ENCODE results near the gene LRP1. TPM values are rescaled to one million over a fixed set of nuclear protein-coding genes. Genes with fewer than 3 reads are reported as not detected.

Gene LRP1
- polyA plus RNA-seq: 10 to 100 TPM; 29.6 to 47.6 TPM

GRCh38 chr12:57127726-57128518, at the start of gene LRP1:
LRP1 (plus strand) TSS chr12:57128483; CDS start chr12:57128965, 482 bp downstream.
- Histone ChIP-seq H3K27me3 (ENCODE audit: control insufficient read depth in 1 of 2, insufficient read depth in 2 of 2, low read length in 2 of 2) (no peaks in the 10 kb centered on the region), H3K4me1 (ENCODE audit: control insufficient read depth in 2 of 2, insufficient read depth in 2 of 2, low read length in 1 of 2) (peaks cover 3 to 10% of the 10 kb centered on the region in 2 donors), H3K27ac (ENCODE audit: low read depth in 2 of 2, low read length in 1 of 2) (peak within 1 kb of the TSS; percentile 98 to 100), H3K9me3 (ENCODE audit: control insufficient read depth in 2 of 2, insufficient read depth in 1 of 2, low read depth in 1 of 2, low read length in 1 of 2) (no peaks in the 10 kb centered on the region), H3K36me3 (ENCODE audit: control insufficient read depth in 2 of 2, insufficient read depth in 2 of 2, low read length in 1 of 2) (no peaks in the 10 kb centered on the region), H3K4me3 (ENCODE audit: low read depth in 1 of 2, low read length in 2 of 2) (peak within 1 kb of the TSS; percentile 64 to 68)
- 1% methylated on average over 43 to 57 of the region's 57 CpGs for WGBS, 2 donors

- no peaks in the 10 kb centered on the region for H3K36me3 ChIP-seq (ENCODE audit: control insufficient read depth in 2 of 2, insufficient read depth in 2 of 2, low read length in 1 of 2)
- H3K4me3 ChIP-seq (ENCODE audit: low read depth in 1 of 2, low read length in 2 of 2): peak within 1 kb of the TSS; percentile 76 to 84
- no peaks in the 10 kb centered on the region for H3K27me3 ChIP-seq (ENCODE audit: control insufficient read depth in 1 of 2, insufficient read depth in 2 of 2, low read length in 2 of 2)
- H3K4me1 ChIP-seq (ENCODE audit: control insufficient read depth in 2 of 2, insufficient read depth in 2 of 2, low read length in 1 of 2): no peaks in the 10 kb centered on the region
- peak within 1 kb of the TSS; percentile 74 to 75 for H3K27ac ChIP-seq (ENCODE audit: low read depth in 2 of 2, low read length in 1 of 2)
- WGBS, 2 donors: 0% methylated on average over 39 of the region's 39 CpGs
- no peaks in the 10 kb centered on the region for H3K9me3 ChIP-seq (ENCODE audit: control insufficient read depth in 2 of 2, insufficient read depth in 1 of 2, low read depth in 1 of 2, low read length in 1 of 2)
These were observed 49.5 kb upstream of the LRP1 start, which contains the start of gene NEMP1 for GRCh38 chr12:57078519-57079404. NEMP1 (minus strand) TSS chr12:57078791; CDS start chr12:57078745, 46 bp downstream.

- H3K4me1 ChIP-seq (ENCODE audit: control insufficient read depth in 2 of 2, insufficient read depth in 2 of 2, low read length in 1 of 2): no peaks in the 10 kb centered on the region
- no peak overlapping the region for H3K4me3 ChIP-seq (ENCODE audit: low read depth in 1 of 2, low read length in 2 of 2)
- H3K27ac ChIP-seq (ENCODE audit: low read depth in 2 of 2, low read length in 1 of 2): peak overlapping the region; percentile 18 to 75
- WGBS, 2 donors: 71 to 83% methylated on average over 1 of the region's 1 CpG
- no peaks in the 10 kb centered on the region for H3K9me3 ChIP-seq (ENCODE audit: control insufficient read depth in 2 of 2, insufficient read depth in 1 of 2, low read depth in 1 of 2, low read length in 1 of 2)
- no peaks in the 10 kb centered on the region for H3K27me3 ChIP-seq (ENCODE audit: control insufficient read depth in 1 of 2, insufficient read depth in 2 of 2, low read length in 2 of 2)
- no peaks in the 10 kb centered on the region for H3K36me3 ChIP-seq (ENCODE audit: control insufficient read depth in 2 of 2, insufficient read depth in 2 of 2, low read length in 1 of 2)
These were observed 48.5 kb upstream of the LRP1 start for GRCh38 chr12:57079821-57080220.

GRCh38 chr12:57080855-57081254, 47.4 kb upstream of the LRP1 start:
- no peak overlapping the region for H3K4me3 ChIP-seq (ENCODE audit: low read depth in 1 of 2, low read length in 2 of 2)
- H3K9me3 ChIP-seq (ENCODE audit: control insufficient read depth in 2 of 2, insufficient read depth in 1 of 2, low read depth in 1 of 2, low read length in 1 of 2): no peaks in the 10 kb centered on the region
- 100% methylated on average over 1 of the region's 1 CpG for WGBS, 2 donors
- H3K4me1 ChIP-seq (ENCODE audit: control insufficient read depth in 2 of 2, insufficient read depth in 2 of 2, low read length in 1 of 2): peaks cover 0 to 2% of the 10 kb centered on the region in 2 donors
- H3K27me3 ChIP-seq (ENCODE audit: control insufficient read depth in 1 of 2, insufficient read depth in 2 of 2, low read length in 2 of 2): no peaks in the 10 kb centered on the region
- no peak overlapping the region for H3K27ac ChIP-seq (ENCODE audit: low read depth in 2 of 2, low read length in 1 of 2)
- no peaks in the 10 kb centered on the region for H3K36me3 ChIP-seq (ENCODE audit: control insufficient read depth in 2 of 2, insufficient read depth in 2 of 2, low read length in 1 of 2)

- Histone ChIP-seq H3K36me3 (ENCODE audit: control insufficient read depth in 2 of 2, insufficient read depth in 2 of 2, low read length in 1 of 2) (peaks cover 0 to 3% of the 10 kb centered on the region in 2 donors), H3K27me3 (ENCODE audit: control insufficient read depth in 1 of 2, insufficient read depth in 2 of 2, low read length in 2 of 2) (no peaks in the 10 kb centered on the region), H3K4me1 (ENCODE audit: control insufficient read depth in 2 of 2, insufficient read depth in 2 of 2, low read length in 1 of 2) (peaks cover 3 to 11% of the 10 kb centered on the region in 2 donors), H3K9me3 (ENCODE audit: control insufficient read depth in 2 of 2, insufficient read depth in 1 of 2, low read depth in 1 of 2, low read length in 1 of 2) (no peaks in the 10 kb centered on the region), H3K4me3 (ENCODE audit: low read depth in 1 of 2, low read length in 2 of 2) (peak overlapping the region in 1 of 2 donors; percentile 2), H3K27ac (ENCODE audit: low read depth in 2 of 2, low read length in 1 of 2) (peak overlapping the region; percentile 98 to 99)
- 4 to 31% methylated on average over 12 of the region's 12 CpGs for WGBS, 2 donors
These were observed 42.2 kb upstream of the LRP1 start for GRCh38 chr12:57085999-57086492.

GRCh38 chr12:57086493-57087009, 41.7 kb upstream of the LRP1 start:
- H3K27me3 ChIP-seq (ENCODE audit: control insufficient read depth in 1 of 2, insufficient read depth in 2 of 2, low read length in 2 of 2): no peaks in the 10 kb centered on the region
- H3K4me3 ChIP-seq (ENCODE audit: low read depth in 1 of 2, low read length in 2 of 2): peak overlapping the region; percentile 58 to 59
- peak overlapping the region; percentile 98 to 99 for H3K27ac ChIP-seq (ENCODE audit: low read depth in 2 of 2, low read length in 1 of 2)
- WGBS, 2 donors: 0% methylated on average over 14 of the region's 14 CpGs
- no peaks in the 10 kb centered on the region for H3K9me3 ChIP-seq (ENCODE audit: control insufficient read depth in 2 of 2, insufficient read depth in 1 of 2, low read depth in 1 of 2, low read length in 1 of 2)
- H3K36me3 ChIP-seq (ENCODE audit: control insufficient read depth in 2 of 2, insufficient read depth in 2 of 2, low read length in 1 of 2): peaks cover 3 to 7% of the 10 kb centered on the region in 2 donors
- H3K4me1 ChIP-seq (ENCODE audit: control insufficient read depth in 2 of 2, insufficient read depth in 2 of 2, low read length in 1 of 2): peaks cover 3 to 14% of the 10 kb centered on the region in 2 donors

- Histone ChIP-seq H3K36me3 (ENCODE audit: control insufficient read depth in 2 of 2, insufficient read depth in 2 of 2, low read length in 1 of 2) (peaks cover 3 to 9% of the 10 kb centered on the region in 2 donors), H3K9me3 (ENCODE audit: control insufficient read depth in 2 of 2, insufficient read depth in 1 of 2, low read depth in 1 of 2, low read length in 1 of 2) (no peaks in the 10 kb centered on the region), H3K4me1 (ENCODE audit: control insufficient read depth in 2 of 2, insufficient read depth in 2 of 2, low read length in 1 of 2) (peaks cover 3 to 14% of the 10 kb centered on the region in 2 donors), H3K4me3 (ENCODE audit: low read depth in 1 of 2, low read length in 2 of 2) (peak overlapping the region; percentile 58 to 59), H3K27ac (ENCODE audit: low read depth in 2 of 2, low read length in 1 of 2) (peak overlapping the region; percentile 98 to 99), H3K27me3 (ENCODE audit: control insufficient read depth in 1 of 2, insufficient read depth in 2 of 2, low read length in 2 of 2) (no peaks in the 10 kb centered on the region)
- 0 to 1% methylated on average over 33 to 52 of the region's 52 CpGs for WGBS, 2 donors
These were observed 41.1 kb upstream of the LRP1 start for GRCh38 chr12:57087010-57087690.

GRCh38 chr12:57087691-57088353, 40.5 kb upstream of the LRP1 start:
- Histone ChIP-seq H3K4me3 (ENCODE audit: low read depth in 1 of 2, low read length in 2 of 2) (peak overlapping the region; percentile 56 to 59), H3K27ac (ENCODE audit: low read depth in 2 of 2, low read length in 1 of 2) (peak overlapping the region; percentile 98 to 99), H3K36me3 (ENCODE audit: control insufficient read depth in 2 of 2, insufficient read depth in 2 of 2, low read length in 1 of 2) (peaks cover 3 to 10% of the 10 kb centered on the region in 2 donors), H3K4me1 (ENCODE audit: control insufficient read depth in 2 of 2, insufficient read depth in 2 of 2, low read length in 1 of 2) (peaks cover 3 to 14% of the 10 kb centered on the region in 2 donors), H3K9me3 (ENCODE audit: control insufficient read depth in 2 of 2, insufficient read depth in 1 of 2, low read depth in 1 of 2, low read length in 1 of 2) (no peaks in the 10 kb centered on the region), H3K27me3 (ENCODE audit: control insufficient read depth in 1 of 2, insufficient read depth in 2 of 2, low read length in 2 of 2) (no peaks in the 10 kb centered on the region)
- 1% methylated on average over 35 to 37 of the region's 37 CpGs for WGBS, 2 donors

Data from esophagus (tissue), 2 donors.